Prostate gland (tissue), 2 donors: Measurements from ENCODE around the gene CHI3L1. TPM values are rescaled to one million over a fixed set of nuclear protein-coding genes. Genes with fewer than 3 reads are reported as not detected.

Experiments
- DNase-seq: peaks from one replicate; pipeline ENCODE4 v3.0.0-alpha.2; 2019; ENCODE audit warnings: low spot score
- H3K27ac ChIP-seq, 2 donors: fragments of 200-600 bp; sonication (generic); 2 replicates each; pipeline ENCODE4 v1.5.1; 2017 to 2019
- H3K27me3 ChIP-seq: fragments of 200-600 bp; sonication (generic); replicated peaks from 2 replicates; pipeline ENCODE4 v1.5.1; 2019; ENCODE audit not compliant: insufficient read depth
- H3K36me3 ChIP-seq, 2 donors: fragments of 200-600 bp; sonication (generic); 1 replicate in 1 of 2; 2 replicates in 1 of 2; pipeline versions ENCODE4 v1.5.1 to v1.8.1; 2017 to 2019
- H3K4me1 ChIP-seq: fragments of 200-600 bp; sonication (generic); replicated peaks from 2 replicates; pipeline ENCODE4 v1.5.1; 2019
- H3K4me3 ChIP-seq, 2 donors: fragments of 200-600 bp; sonication (generic); 2 replicates each; pipeline ENCODE4 v1.5.1; 2017 to 2019
- H3K9me3 ChIP-seq: fragments of 200-600 bp; sonication (generic); 2 replicates; pipeline ENCODE4 v1.5.1; 2017
- CTCF ChIP-seq, 4 experiments: fragments of 200-600 bp in 2 of 4; fragments of 450-650 bp in 2 of 4; sonication (generic) in 2 of 4; IDR thresholded peaks; 1 replicate in 3 of 4; 2 replicates in 1 of 4; pipeline ENCODE4 v1.5.1; 2016 to 2019; ENCODE audit warnings: antibody characterized with exemption in 4 of 4, mild to moderate bottlenecking in 2 of 4, moderate library complexity in 2 of 4
- POLR2A ChIP-seq: fragments of 450-650 bp; IDR thresholded peaks from one replicate; pipeline ENCODE4 v1.6.1; 2016; ENCODE audit warnings: antibody characterized with exemption, mild to moderate bottlenecking
- POLR2AphosphoS5 ChIP-seq: sonication (generic); formaldehyde crosslinking; IDR thresholded peaks from one replicate; pipeline ENCODE4 v1.6.1; 2017; ENCODE audit warnings: antibody characterized with exemption
- WGBS: methylation state at CpG from one replicate; pipeline ENCODE4 v1.1.5; 2018; 5-methylcytosine and 5-hydroxymethylcytosine counted together
- intact Hi-C: fragments of 100-400 bp; cut with DNase I; formaldehyde crosslinking; loops from one replicate; pipeline ENCODE4 v1.14.2; 2022
- total RNA-seq, 2 donors: library from RNA; depleted of rRNA; stranded (reverse); fragments of >200 nt; gene quantifications; one replicate each; pipeline ENCODE4 v1.1.0, GENCODE V29; 2016

CHI3L1 gene
- total RNA-seq, 2 donors from 2014 or later = 1.4 to 12.6 TPM

GRCh38 chr1:203138066-203138465 is 48.4 kb downstream of the CHI3L1 start:
- no peaks in the 10 kb centered on the region for H3K27me3 ChIP-seq
- H3K36me3 ChIP-seq = no peaks in the 10 kb centered on the region
- no peak for TF ChIP-seq POLR2A
- TF ChIP-seq POLR2AphosphoS5 = no peak
- TF ChIP-seq CTCF (IDR thresholded peaks at IDR 0.05) = no peak
- intact Hi-C loops = no loop called here
- no peaks in the 10 kb centered on the region for H3K9me3 ChIP-seq
- 73% methylated on average over 3 of the region's 3 CpGs for WGBS
- no peaks in the 10 kb centered on the region for H3K4me1 ChIP-seq
- DNase-seq = no peak
- H3K27ac ChIP-seq = no peak overlapping the region
- no peak overlapping the region for H3K4me3 ChIP-seq

GRCh38 chr1:203137324-203137723 is 49.2 kb downstream of the CHI3L1 start:
- no peaks in the 10 kb centered on the region for H3K4me1 ChIP-seq
- no peaks in the 10 kb centered on the region for H3K9me3 ChIP-seq
- H3K36me3 ChIP-seq = no peaks in the 10 kb centered on the region
- no peak overlapping the region for H3K27ac ChIP-seq
- intact Hi-C loops = no loop called here
- TF ChIP-seq POLR2A (no peak), CTCF (IDR thresholded peaks at IDR 0.05) (no peak), POLR2AphosphoS5 (no peak)
- DNase-seq = no peak
- no peaks in the 10 kb centered on the region for H3K27me3 ChIP-seq
- 92% methylated on average over 4 of the region's 4 CpGs for WGBS
- H3K4me3 ChIP-seq = no peak overlapping the region

GRCh38 chr1:203136409-203137042 is 50.0 kb downstream of the CHI3L1 start:
- Histone ChIP-seq H3K4me1 (no peaks in the 10 kb centered on the region), H3K4me3 (no peak overlapping the region), H3K36me3 (no peaks in the 10 kb centered on the region), H3K9me3 (no peaks in the 10 kb centered on the region), H3K27me3 (no peaks in the 10 kb centered on the region), H3K27ac (no peak overlapping the region)
- intact Hi-C loops = no loop called here
- 96% methylated on average over 1 of the region's 1 CpG for WGBS
- DNase-seq = no peak
- TF ChIP-seq POLR2A (no peak), POLR2AphosphoS5 (no peak), CTCF (IDR thresholded peaks at IDR 0.05) (no peak)

- no peak for TF ChIP-seq POLR2A
- TF ChIP-seq CTCF (IDR thresholded peaks at IDR 0.05) = no peak
- DNase-seq = no peak
- Histone ChIP-seq H3K27me3 (no peaks in the 10 kb centered on the region), H3K9me3 (no peaks in the 10 kb centered on the region), H3K4me3 (no peak overlapping the region), H3K4me1 (no peaks in the 10 kb centered on the region), H3K27ac (no peak overlapping the region), H3K36me3 (no peaks in the 10 kb centered on the region)
- 68% methylated on average over 8 of the region's 8 CpGs for WGBS
- intact Hi-C loops = no loop called here
Measured at GRCh38 chr1:203135636-203136305, 50.7 kb downstream of the CHI3L1 start.
